Measurements from ENCODE around the gene PARD3B.

Gene PARD3B

DNA sequence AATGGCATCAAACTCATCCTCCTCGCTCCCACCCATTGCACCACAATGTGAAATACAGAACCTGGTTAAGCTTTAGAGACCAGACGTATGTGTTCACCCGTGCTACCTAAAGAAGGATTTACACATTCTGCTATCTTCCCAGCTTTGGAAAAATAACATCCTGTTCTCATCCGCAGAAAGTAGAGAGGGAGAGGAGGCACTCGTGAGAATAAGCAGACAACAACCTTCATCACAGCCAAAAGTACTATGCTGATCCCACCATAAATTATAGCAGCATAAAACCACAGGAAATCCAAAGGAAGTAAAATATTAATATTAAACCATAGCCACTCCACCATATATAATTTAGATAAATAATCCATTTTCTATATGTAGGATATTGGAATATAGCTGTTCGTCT is 1025.4 kb downstream of the PARD3B start:
- DNase-seq (ENCODE audit: low spot score): no peak
- TF ChIP-seq, protein P1, sequence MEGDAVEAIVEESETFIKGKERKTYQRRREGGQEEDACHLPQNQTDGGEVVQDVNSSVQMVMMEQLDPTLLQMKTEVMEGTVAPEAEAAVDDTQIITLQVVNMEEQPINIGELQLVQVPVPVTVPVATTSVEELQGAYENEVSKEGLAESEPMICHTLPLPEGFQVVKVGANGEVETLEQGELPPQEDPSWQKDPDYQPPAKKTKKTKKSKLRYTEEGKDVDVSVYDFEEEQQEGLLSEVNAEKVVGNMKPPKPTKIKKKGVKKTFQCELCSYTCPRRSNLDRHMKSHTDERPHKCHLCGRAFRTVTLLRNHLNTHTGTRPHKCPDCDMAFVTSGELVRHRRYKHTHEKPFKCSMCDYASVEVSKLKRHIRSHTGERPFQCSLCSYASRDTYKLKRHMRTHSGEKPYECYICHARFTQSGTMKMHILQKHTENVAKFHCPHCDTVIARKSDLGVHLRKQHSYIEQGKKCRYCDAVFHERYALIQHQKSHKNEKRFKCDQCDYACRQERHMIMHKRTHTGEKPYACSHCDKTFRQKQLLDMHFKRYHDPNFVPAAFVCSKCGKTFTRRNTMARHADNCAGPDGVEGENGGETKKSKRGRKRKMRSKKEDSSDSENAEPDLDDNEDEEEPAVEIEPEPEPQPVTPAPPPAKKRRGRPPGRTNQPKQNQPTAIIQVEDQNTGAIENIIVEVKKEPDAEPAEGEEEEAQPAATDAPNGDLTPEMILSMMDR (IDR thresholded peaks at IDR 0.05; ENCODE audit: extremely low read depth, missing control alignments): no peak

DNA sequence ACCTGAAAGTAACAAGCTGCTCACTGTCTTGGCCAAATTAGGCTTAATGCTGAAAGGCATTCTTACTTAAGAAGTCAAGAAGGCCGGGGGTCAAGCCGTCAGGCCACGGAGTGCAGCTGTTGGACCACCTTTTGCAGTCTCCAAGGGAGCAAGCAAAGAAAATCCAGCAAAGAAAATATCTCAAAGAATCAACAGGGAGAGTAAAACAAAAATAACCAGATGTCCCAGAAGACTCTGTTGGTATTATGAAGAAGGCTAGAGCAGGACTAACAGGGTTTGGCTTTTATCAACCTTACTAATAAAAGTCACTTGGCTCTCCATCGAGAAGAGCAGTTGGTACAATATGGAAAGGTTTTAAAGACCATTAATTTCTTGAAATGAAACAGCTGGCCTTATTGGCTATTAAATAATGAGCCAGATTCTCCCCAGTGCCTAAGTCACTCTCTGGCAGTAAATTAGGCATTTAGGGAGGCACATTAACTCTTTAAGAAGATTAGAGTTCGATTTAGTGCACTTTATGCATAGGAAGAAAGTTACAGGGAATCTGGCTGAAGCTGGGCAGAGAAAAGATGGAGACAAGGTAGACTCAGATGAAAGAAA is 1026.2 kb downstream of the PARD3B start:
- DNase-seq (ENCODE audit: low spot score): no peak

DNA sequence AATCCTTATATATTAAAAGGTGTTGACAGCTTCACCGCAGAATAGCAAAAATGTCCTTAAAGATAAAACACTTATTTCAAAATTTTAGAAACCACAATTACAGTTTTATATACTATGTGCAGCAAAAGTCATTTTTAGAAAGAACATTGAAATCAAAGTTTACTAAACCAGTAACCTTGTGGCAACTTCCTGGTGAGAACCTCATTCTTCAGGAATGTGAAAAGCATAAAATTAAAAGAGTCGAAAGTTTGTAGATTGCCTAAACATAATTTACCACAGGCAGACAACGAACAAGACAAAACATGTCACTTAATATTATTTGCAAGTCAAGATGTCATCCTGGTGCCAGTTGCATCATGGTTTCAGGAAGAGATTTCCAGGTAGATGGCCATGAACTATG is 1028.7 kb downstream of the PARD3B start:
- no peak for DNase-seq (ENCODE audit: low spot score)
- TF ChIP-seq, protein P1 (IDR thresholded peaks at IDR 0.05; ENCODE audit: extremely low read depth, missing control alignments): no peak

More for the DNA sequence above, 1026.2 kb downstream of the PARD3B start:
- TF ChIP-seq, protein P1 (IDR thresholded peaks at IDR 0.05; ENCODE audit: extremely low read depth, missing control alignments): no peak

DNA sequence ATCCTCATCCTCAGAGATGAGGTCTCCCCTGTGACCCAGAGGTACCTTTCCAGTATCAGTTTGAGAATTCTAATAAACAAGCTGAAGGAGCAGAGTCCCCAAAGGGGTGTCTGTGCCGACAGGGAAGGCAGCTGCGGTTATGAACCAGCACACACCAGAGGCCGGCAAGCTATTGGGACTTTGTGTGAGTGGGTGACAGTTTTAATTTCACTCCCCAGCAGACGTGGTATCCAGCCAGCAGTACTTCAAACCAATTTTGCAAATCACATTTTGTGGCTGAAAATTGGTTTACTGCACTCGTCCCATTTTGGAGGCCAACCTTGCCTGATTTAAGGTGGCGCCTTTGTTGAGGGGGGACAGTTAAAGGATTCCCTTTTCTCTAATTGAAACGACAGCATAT is 1034.1 kb downstream of the PARD3B start:
- TF ChIP-seq, protein P1 (IDR thresholded peaks at IDR 0.05; ENCODE audit: extremely low read depth, missing control alignments): no peak
- no peak for DNase-seq (ENCODE audit: low spot score)

DNA sequence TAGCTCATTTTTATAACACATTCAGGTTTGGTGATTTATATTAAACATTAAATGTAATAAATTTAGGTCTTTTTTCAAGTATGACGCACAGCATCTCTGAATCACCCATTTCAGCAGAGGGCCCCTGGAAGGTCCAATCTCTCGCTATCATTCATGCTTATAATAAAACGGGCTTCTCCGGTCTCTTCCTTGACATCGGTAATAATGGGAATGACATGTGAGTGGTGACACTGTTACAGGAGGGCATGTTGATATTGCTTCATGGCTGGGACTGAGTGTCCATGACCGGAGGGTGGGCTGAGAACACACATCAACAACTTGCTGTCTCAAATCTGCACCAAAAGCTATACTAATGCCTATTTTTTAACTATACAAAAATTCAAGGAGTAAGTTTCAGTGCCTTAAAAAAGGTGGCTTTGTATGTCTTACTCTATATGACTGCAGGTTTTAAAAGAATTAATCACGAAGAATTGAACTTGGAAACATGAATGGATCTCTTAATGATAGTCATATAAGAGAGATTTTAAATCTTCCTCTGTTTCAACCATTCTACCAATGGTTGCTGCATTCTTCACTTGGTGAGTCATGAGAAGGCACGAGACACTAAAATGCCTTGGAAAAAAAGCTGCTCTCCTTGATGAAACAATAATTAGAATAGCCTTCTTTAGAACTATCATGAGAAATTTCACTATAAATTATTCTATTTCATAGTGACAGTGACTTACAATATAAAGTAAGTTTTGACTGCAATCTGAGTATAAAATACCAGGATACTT is 1035.1 kb downstream of the PARD3B start:
- TF ChIP-seq, protein P1 (IDR thresholded peaks at IDR 0.05; ENCODE audit: extremely low read depth, missing control alignments): no peak
- DNase-seq (ENCODE audit: low spot score): no peak

DNA sequence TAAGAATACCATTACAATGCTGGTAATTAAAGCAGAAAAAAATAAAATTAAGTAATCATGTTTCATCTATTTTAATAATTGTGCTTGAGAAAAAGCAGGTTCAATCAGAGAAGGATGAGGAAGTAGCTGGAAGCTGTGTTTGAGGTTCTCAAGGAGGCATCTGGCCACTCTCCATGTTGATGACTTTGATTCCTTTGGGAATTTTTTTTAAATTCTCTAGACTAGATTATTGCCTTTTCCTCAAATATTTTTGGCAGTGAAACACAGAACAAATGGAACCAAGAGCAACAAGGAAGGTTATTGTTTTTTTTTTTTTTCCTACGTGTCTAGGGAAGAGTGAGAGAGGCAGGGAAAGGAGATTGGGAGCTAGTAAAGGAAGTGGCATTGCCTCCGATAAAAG is 1037.1 kb downstream of the PARD3B start:
- TF ChIP-seq, protein P1 (IDR thresholded peaks at IDR 0.05; ENCODE audit: extremely low read depth, missing control alignments): no peak
- DNase-seq (ENCODE audit: low spot score): no peak
